Parathyroid adenoma (tissue), 2 donors: Measurements from ENCODE around the gene MBOAT1.
A peak's percentile ranks its signal among the peaks of the same experiment; 100 is the strongest.

ENCODE experiments used
- H2AFZ ChIP-seq: fragments of 300-600 bp; sonication (generic); one replicate; pipeline ENCODE4 v1.7.0; 2017; ENCODE audit warnings: antibody characterized with exemption, mild to moderate bottlenecking
- H3K27ac ChIP-seq: fragments of 300-600 bp; sonication (generic); one replicate; pipeline ENCODE4 v1.7.0; 2017
- H3K27me3 ChIP-seq: fragments of 300-600 bp; sonication (generic); one replicate; pipeline ENCODE4 v1.7.0; 2017; ENCODE audit warnings: low read length; ENCODE audit not compliant: control insufficient read depth, insufficient read depth
- H3K36me3 ChIP-seq: fragments of 300-600 bp; sonication (generic); one replicate; pipeline ENCODE4 v1.7.0; 2017; ENCODE audit warnings: low read length; ENCODE audit not compliant: control insufficient read depth, insufficient read depth
- H3K4me1 ChIP-seq: fragments of 300-600 bp; sonication (generic); one replicate; pipeline ENCODE4 v1.7.0; 2017; ENCODE audit warnings: control low read depth
- H3K4me2 ChIP-seq: fragments of 300-600 bp; sonication (generic); one replicate; pipeline ENCODE4 v1.7.0; 2017; ENCODE audit warnings: low read length
- H3K4me3 ChIP-seq: fragments of 300-600 bp; sonication (generic); one replicate; pipeline ENCODE4 v1.7.0; 2017; ENCODE audit warnings: low read depth, low read length
- H3K79me2 ChIP-seq: fragments of 300-600 bp; sonication (generic); one replicate; pipeline ENCODE4 v1.7.0; 2017; ENCODE audit warnings: control low read depth
- H3K9ac ChIP-seq: fragments of 300-600 bp; sonication (generic); one replicate; pipeline ENCODE4 v1.7.0; 2017; ENCODE audit warnings: mild to moderate bottlenecking
- H3K9me3 ChIP-seq: fragments of 300-600 bp; sonication (generic); one replicate; pipeline ENCODE4 v1.7.0; 2017; ENCODE audit warnings: low read length; ENCODE audit not compliant: control insufficient read depth
- TF ChIP-seq, protein P1 (sequence below): fragments of 300-600 bp; sonication (generic); IDR thresholded peaks from one replicate; pipeline ENCODE4 v1.7.0; 2017; ENCODE audit warnings: antibody characterized with exemption, mild to moderate bottlenecking
- donor health status: primary hyperparathyroidism.

Gene MBOAT1

GRCh38 chr6:20058121-20058905 lies 154.0 kb downstream of the MBOAT1 start:
- H3K4me1 ChIP-seq: no peaks in the 10 kb centered on the region
- H3K36me3 ChIP-seq: no peaks in the 10 kb centered on the region
- no peak overlapping the region for H3K9ac ChIP-seq
- H3K9me3 ChIP-seq: no peaks in the 10 kb centered on the region
- H3K79me2 ChIP-seq: no peaks in the 10 kb centered on the region
- H2AFZ ChIP-seq: no peak overlapping the region
- no peaks in the 10 kb centered on the region for H3K27me3 ChIP-seq
- no peak overlapping the region for H3K4me2 ChIP-seq
- H3K27ac ChIP-seq: no peak overlapping the region
- TF ChIP-seq, protein P1, sequence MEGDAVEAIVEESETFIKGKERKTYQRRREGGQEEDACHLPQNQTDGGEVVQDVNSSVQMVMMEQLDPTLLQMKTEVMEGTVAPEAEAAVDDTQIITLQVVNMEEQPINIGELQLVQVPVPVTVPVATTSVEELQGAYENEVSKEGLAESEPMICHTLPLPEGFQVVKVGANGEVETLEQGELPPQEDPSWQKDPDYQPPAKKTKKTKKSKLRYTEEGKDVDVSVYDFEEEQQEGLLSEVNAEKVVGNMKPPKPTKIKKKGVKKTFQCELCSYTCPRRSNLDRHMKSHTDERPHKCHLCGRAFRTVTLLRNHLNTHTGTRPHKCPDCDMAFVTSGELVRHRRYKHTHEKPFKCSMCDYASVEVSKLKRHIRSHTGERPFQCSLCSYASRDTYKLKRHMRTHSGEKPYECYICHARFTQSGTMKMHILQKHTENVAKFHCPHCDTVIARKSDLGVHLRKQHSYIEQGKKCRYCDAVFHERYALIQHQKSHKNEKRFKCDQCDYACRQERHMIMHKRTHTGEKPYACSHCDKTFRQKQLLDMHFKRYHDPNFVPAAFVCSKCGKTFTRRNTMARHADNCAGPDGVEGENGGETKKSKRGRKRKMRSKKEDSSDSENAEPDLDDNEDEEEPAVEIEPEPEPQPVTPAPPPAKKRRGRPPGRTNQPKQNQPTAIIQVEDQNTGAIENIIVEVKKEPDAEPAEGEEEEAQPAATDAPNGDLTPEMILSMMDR: no peak
- H3K4me3 ChIP-seq: no peak overlapping the region

DNA sequence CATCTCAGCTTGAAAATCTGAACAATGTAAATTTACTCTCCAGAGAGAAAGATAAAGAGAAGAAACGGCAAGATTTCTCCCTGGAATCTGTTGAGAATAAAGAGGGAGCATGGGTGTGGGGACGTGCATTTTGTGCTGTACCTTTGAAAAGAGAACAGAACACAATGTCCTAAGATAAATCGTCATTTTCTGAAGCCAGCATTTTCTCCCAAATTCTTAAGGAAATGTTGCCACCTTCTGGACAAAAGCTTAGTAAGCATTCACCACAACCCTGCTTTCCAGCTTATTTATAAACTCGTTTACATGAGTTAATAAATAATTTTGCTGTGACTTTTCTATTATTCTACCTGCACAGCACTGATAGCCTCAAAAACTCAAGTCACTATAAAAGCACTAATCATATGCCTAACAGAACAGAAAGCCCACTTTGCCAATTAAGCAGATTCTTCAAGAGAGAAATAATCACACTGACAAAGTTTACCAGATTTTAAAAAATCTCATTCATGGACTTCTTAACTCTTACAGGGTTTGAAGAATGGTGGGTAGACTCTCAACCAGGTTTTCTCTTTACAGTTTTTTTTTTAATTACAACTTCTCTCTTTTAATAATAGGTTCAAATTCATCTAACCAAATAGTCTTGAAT lies 155.8 kb downstream of the MBOAT1 start:
- Histone ChIP-seq H3K27ac (no peak overlapping the region), H3K9me3 (no peaks in the 10 kb centered on the region), H3K4me2 (no peak overlapping the region), H2AFZ (no peak overlapping the region), H3K27me3 (no peaks in the 10 kb centered on the region), H3K36me3 (no peaks in the 10 kb centered on the region), H3K4me1 (no peaks in the 10 kb centered on the region), H3K79me2 (no peaks in the 10 kb centered on the region), H3K4me3 (no peak overlapping the region), H3K9ac (no peak overlapping the region)
- TF ChIP-seq, protein P1: peak; percentile 55

DNA sequence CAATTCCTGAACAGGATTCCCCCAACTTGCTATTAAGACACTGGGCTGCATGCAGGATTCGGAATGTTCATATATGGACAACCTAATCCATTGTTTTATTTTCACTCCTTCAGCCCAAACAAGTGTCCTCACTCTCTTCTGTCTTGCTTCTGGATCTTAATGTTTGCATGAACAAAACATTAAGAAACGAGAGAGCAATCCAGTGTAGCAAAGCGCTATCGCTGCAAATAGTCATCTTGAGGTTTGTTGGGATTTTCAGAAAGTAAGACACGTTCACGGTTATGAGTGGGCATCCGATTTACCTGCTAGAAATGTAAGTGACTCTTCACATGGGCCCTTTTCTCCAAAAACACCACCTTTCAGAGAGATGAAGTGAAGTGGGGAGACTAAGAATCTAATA lies 156.4 kb downstream of the MBOAT1 start:
- Histone ChIP-seq H3K9me3 (no peaks in the 10 kb centered on the region), H3K36me3 (no peaks in the 10 kb centered on the region), H3K4me2 (no peak overlapping the region), H3K79me2 (no peaks in the 10 kb centered on the region), H3K9ac (no peak overlapping the region), H3K4me3 (no peak overlapping the region), H3K4me1 (no peaks in the 10 kb centered on the region), H2AFZ (no peak overlapping the region), H3K27ac (no peak overlapping the region), H3K27me3 (no peaks in the 10 kb centered on the region)
- TF ChIP-seq, protein P1: no peak
